Erythroblast (primary cell): ENCODE results near the gene DEUP1.

Experiments
- GATA1 ChIP-seq: IDR thresholded peaks from 2 replicates; pipeline ENCODE4 v1.6.1; 2011; ENCODE audit warnings: low read depth, mild to moderate bottlenecking, control low read depth, low read length, moderate library complexity
- POLR2A ChIP-seq: IDR thresholded peaks from 2 replicates; pipeline ENCODE4 v1.6.1; 2011; ENCODE audit warnings: mild to moderate bottlenecking, low read length

- no peak for TF ChIP-seq POLR2A
- TF ChIP-seq GATA1 = no peak
Measured at GRCh38 chr11:93389737-93390136, 59.2 kb downstream of the DEUP1 start.
